Stomach smooth muscle (tissue), 2 donors: ENCODE measurements around the gene PARP4.
"Not testable (repeated sequence)": the region's sequence is repeated elsewhere in the genome, so short reads cannot be mapped to it uniquely, and the experiment has no call there.

Experiments used
- H3K27ac ChIP-seq: one replicate; pipeline ENCODE4 v1.7.0; 2013; ENCODE audit warnings: mild to moderate bottlenecking, low read length, inconsistent platforms
- H3K27me3 ChIP-seq, 2 donors: one replicate each; pipeline ENCODE4 v1.7.0; 2013; ENCODE audit warnings: low read length in 2 of 2; ENCODE audit not compliant: insufficient read depth in 2 of 2, control insufficient read depth in 1 of 2
- H3K36me3 ChIP-seq, 2 donors: one replicate each; pipeline ENCODE4 v1.7.0; 2013; ENCODE audit warnings: low read length in 2 of 2; ENCODE audit not compliant: control insufficient read depth in 2 of 2, insufficient read depth in 2 of 2
- H3K4me1 ChIP-seq: one replicate; pipeline ENCODE4 v1.7.0; 2013; ENCODE audit warnings: low read length; ENCODE audit not compliant: control insufficient read depth, insufficient read depth
- H3K4me3 ChIP-seq, 2 donors: one replicate each; pipeline ENCODE4 v1.7.0; 2013; ENCODE audit warnings: low read length in 2 of 2
- H3K9ac ChIP-seq, 2 donors: one replicate each; pipeline ENCODE4 v1.7.0; 2013; ENCODE audit warnings: low read length in 2 of 2, mild to moderate bottlenecking in 1 of 2
- H3K9me3 ChIP-seq, 2 donors: one replicate each; pipeline ENCODE4 v1.7.0; 2013; ENCODE audit warnings: low read length in 2 of 2; ENCODE audit not compliant: control insufficient read depth in 2 of 2
- donor health status: healthy.
- donor health status: Pancreatic carcinoma.

PARP4 gene

GRCh38 chr13:24512197-24512907 lies at the start of gene PARP4:
PARP4 (minus strand) TSS chr13:24512778; CDS start chr13:24503776, 9,002 bp downstream.
- Histone ChIP-seq H3K9me3 (no peaks in the 10 kb centered on the region), H3K4me3 (peak within 1 kb of the TSS; percentile 94 to 95), H3K27me3 (no peaks in the 10 kb centered on the region), H3K36me3 (no peaks in the 10 kb centered on the region), H3K4me1 (peaks cover 14% of the 10 kb centered on the region), H3K9ac (peak within 1 kb of the TSS; percentile 69 to 87), H3K27ac (peak within 1 kb of the TSS; percentile 81)

GRCh38 chr13:24560579-24561187 lies 48.1 kb upstream of the PARP4 start:
- not testable (repeated sequence) for H3K9ac ChIP-seq, H3K36me3 ChIP-seq, H3K9me3 ChIP-seq, H3K4me1 ChIP-seq, H3K27me3 ChIP-seq, H3K27ac ChIP-seq, H3K4me3 ChIP-seq

DNA sequence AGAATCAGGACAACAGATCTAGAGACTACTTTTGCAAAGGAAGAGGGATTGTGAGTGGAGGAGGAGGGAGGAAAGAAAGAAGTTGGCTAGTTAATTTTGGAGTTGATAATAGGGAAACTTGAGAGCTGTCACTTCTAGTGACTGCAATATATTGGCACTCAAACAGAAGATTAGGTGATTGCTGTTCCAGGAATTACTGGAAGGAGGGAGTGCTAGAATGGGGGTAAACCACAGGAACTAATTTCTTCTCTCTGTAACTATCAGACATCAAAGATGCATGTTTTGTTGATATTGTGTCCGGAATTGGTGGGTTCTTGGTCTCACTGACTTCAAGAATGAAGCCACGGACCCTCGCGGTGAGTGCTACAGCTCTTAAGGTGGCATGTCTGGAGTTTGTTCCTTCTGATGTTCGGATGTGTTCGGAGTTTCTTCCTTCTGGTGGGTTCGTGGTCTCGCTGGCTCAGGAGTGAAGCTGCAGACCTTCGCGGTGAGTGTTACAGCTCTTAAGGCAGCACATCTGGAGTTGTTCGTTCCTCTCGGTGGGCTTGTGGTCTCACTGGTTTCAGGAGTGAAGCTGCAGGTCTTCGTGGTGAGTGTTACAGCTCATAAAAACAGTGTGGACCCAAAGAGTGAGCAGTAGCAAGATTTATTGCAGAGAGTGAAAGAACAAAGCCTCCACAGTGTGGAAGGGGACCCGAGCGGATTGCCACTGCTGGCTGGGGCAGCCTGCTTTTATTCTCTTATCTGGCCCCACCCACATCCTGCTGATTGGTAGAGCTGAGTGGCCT lies 47.0 kb upstream of the PARP4 start:
- not testable (repeated sequence) for H3K27me3 ChIP-seq, H3K4me1 ChIP-seq, H3K9me3 ChIP-seq, H3K36me3 ChIP-seq, H3K9ac ChIP-seq, H3K4me3 ChIP-seq, H3K27ac ChIP-seq

DNA sequence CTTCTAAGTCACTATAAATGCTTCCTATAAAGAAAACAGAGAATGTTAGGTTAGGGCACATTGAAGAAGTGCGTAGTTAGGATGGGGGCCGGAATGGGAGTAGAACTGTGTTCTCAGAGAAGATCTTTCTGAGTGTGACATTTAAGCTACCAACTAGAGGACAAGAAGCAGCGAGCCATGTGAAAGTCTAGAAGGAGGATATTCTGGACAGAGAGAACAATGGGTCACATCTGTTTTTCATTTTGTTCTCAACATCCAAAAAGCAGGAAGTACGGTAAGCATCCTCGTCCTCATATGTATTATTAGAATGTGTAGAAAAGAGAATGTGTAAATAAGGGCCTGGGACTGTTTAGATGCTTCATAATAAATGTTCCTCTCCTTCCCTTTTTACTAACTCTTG lies 44.5 kb upstream of the PARP4 start:
- Histone ChIP-seq H3K9me3 (no peaks in the 10 kb centered on the region), H3K4me3 (no peak overlapping the region), H3K27ac (no peak overlapping the region), H3K9ac (no peak overlapping the region), H3K27me3 (no peaks in the 10 kb centered on the region), H3K36me3 (no peaks in the 10 kb centered on the region), H3K4me1 (no peaks in the 10 kb centered on the region)

- not testable (repeated sequence) for H3K9me3 ChIP-seq, H3K4me3 ChIP-seq, H3K9ac ChIP-seq, H3K27ac ChIP-seq, H3K36me3 ChIP-seq, H3K27me3 ChIP-seq, H3K4me1 ChIP-seq
These were observed 41.3 kb upstream of the PARP4 start for GRCh38 chr13:24553892-24554291.

- H3K9ac ChIP-seq, H3K27ac ChIP-seq, H3K9me3 ChIP-seq, H3K36me3 ChIP-seq, H3K4me1 ChIP-seq: not testable (repeated sequence)
- Histone ChIP-seq H3K27me3 (peaks cover 15% of the 10 kb centered on the region in 2 donors), H3K4me3 (peak overlapping the region in 1 of 2 donors; percentile 66)
These were observed 29.1 kb upstream of the PARP4 start for GRCh38 chr13:24541476-24542352.

DNA sequence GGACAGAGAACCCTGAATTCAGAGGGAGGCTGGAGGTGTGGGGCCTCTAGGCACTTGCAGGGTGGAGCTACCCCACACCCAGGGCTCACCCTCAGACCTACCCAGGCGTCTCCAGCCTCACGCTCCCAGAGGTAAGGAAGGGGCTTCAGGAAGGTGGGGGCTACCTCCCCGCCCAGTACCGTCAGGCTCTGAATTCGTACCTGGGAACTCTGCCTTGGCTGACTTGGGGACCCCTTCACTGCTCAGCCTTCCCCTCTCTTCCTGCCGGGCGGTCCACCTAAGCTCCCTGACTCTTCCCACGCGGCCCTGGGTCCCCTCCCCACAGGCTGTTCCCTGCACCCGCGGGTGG lies 28.5 kb upstream of the PARP4 start:
- Histone ChIP-seq H3K9me3 (no peaks in the 10 kb centered on the region), H3K4me1 (peaks cover 4% of the 10 kb centered on the region), H3K9ac (no peak overlapping the region), H3K27me3 (peaks cover 15% of the 10 kb centered on the region in 2 donors), H3K4me3 (peak overlapping the region in 1 of 2 donors; percentile 66), H3K27ac (no peak overlapping the region), H3K36me3 (no peaks in the 10 kb centered on the region)

DNA sequence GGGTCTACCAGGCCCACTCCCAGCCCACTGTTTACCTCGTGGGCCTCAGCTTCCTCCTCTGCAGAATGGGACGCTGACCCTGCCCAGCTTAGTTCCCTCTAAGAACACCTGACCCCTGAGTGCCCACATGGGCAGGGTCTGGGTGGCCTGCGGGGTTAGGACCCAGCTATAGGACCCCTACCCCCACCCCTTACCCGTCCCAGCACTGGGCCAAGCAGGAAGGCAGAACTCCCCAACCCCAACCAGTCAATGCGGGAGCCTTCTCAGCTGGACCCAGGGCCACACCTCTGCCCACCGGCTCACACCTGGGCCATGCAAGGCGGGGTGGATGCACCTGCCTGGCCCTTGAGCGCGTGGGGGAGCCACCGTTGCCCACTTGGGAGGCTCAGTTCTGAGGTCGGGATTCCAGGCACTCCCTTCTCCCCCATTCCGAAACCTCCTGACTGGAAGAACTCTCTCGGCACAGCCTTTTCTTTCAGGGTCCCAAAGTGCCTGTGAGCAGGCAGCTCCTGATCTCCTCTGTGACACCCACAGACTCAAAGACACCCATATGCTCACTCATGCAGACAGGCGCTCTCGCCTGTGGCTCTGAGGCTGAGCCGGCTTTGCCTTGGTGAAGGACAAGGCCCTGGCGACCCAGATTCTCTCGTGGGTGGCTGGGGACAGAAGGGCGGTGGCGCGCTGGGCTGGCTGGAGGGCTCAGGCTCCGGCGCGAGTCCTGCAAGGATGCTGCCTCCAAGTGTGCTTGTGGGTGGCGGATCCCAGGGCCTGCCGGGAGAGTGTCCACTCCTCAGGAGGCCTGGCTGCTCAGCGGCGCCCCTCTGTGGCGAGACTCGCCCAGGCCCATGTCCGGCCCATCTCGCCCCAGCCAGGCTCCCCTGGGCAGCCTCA lies 27.9 kb upstream of the PARP4 start:
- Histone ChIP-seq H3K27me3 (peaks cover 15% of the 10 kb centered on the region in 2 donors), H3K9me3 (no peaks in the 10 kb centered on the region), H3K9ac (no peak overlapping the region), H3K4me3 (no peak overlapping the region), H3K27ac (no peak overlapping the region), H3K36me3 (no peaks in the 10 kb centered on the region), H3K4me1 (peaks cover 4% of the 10 kb centered on the region)

GRCh38 chr13:24539500-24540165 lies 27.1 kb upstream of the PARP4 start:
- Histone ChIP-seq H3K4me1 (peaks cover 4% of the 10 kb centered on the region), H3K9ac (no peak overlapping the region), H3K27ac (no peak overlapping the region), H3K36me3 (no peaks in the 10 kb centered on the region), H3K27me3 (peaks cover 15% of the 10 kb centered on the region in 2 donors), H3K4me3 (no peak overlapping the region), H3K9me3 (no peaks in the 10 kb centered on the region)
